Transverse colon (tissue), 4 donors: ENCODE results near the gene KLHL1. TPM values are rescaled to one million over a fixed set of nuclear protein-coding genes. Genes with fewer than 3 reads are reported as not detected.

Source experiments
- DNase-seq: peaks from one replicate; pipeline ENCODE4 v3.0.0-alpha.2; 2019
- H3K27ac ChIP-seq, 4 donors: fragments of 200-600 bp; sonication (generic); 2 replicates each; pipeline ENCODE4 v1.5.1; 2016 to 2018; ENCODE audit warnings: inconsistent platforms in 4 of 4
- H3K27me3 ChIP-seq: fragments of 200-600 bp; sonication (generic); 2 replicates; pipeline ENCODE4 v1.5.1; 2017; ENCODE audit warnings: inconsistent platforms
- H3K36me3 ChIP-seq, 4 donors: fragments of 200-600 bp; sonication (generic); 2 replicates each; pipeline ENCODE4 v1.5.1; 2017 to 2019; ENCODE audit warnings: inconsistent platforms in 4 of 4
- H3K4me1 ChIP-seq, 4 donors: fragments of 200-600 bp; sonication (generic); 2 replicates each; pipeline ENCODE4 v1.5.1; 2017 to 2020; ENCODE audit warnings: inconsistent platforms in 4 of 4
- H3K4me3 ChIP-seq, 4 donors: fragments of 200-600 bp; sonication (generic); 1 replicate in 1 of 4; 2 replicates in 3 of 4; pipeline versions ENCODE4 v1.5.1 to v1.6.1; 2017 to 2019; ENCODE audit warnings: inconsistent platforms in 4 of 4
- H3K9me3 ChIP-seq, 2 donors: fragments of 200-600 bp; sonication (generic); 2 replicates each; pipeline ENCODE4 v1.5.1; 2017 to 2019; ENCODE audit warnings: inconsistent platforms in 2 of 2
- EP300 ChIP-seq: sonication (generic); formaldehyde crosslinking; IDR thresholded peaks from one replicate; pipeline ENCODE4 v1.6.1; 2017; ENCODE audit warnings: antibody characterized with exemption, low read depth
- POLR2A ChIP-seq: fragments of 450-650 bp; IDR thresholded peaks from one replicate; pipeline ENCODE4 v1.6.1; 2016; ENCODE audit warnings: antibody characterized with exemption, mild to moderate bottlenecking, moderate library complexity
- POLR2AphosphoS5 ChIP-seq, 3 donors: sonication (generic); formaldehyde crosslinking; IDR thresholded peaks; one replicate each; pipeline ENCODE4 v1.6.1; 2016; ENCODE audit warnings: antibody characterized with exemption in 3 of 3
- WGBS, 2 donors: methylation state at CpG; one replicate each; pipeline ENCODE4 v1.1.5; 2018; ENCODE audit warnings: low coverage in 1 of 2; 5-methylcytosine and 5-hydroxymethylcytosine counted together
- in situ Hi-C, 4 donors: fragments of 200-750 bp; cut with MboI; loops; one replicate each; pipeline versions ENCODE4 v1.15.0 to v1.15.1; 2017; ENCODE audit warnings: low sequenced_read_pairs in 3 of 4, low pct_ligation_motif_present in 1 of 4, low pct_unique_long_range_greater_than_20kb in 1 of 4
- intact Hi-C: fragments of 100-400 bp; cut with DNase I; formaldehyde crosslinking; loops from one replicate; pipeline ENCODE4 v1.15.1; 2023; ENCODE audit warnings: low total_unique reads
- total RNA-seq, 4 donors: library from RNA; depleted of rRNA; stranded (reverse); fragments of >200 nt; gene quantifications; one replicate each; pipeline ENCODE4 v1.1.0, GENCODE V29; 2016
- TF ChIP-seq, protein P1 (sequence below), 5 experiments: fragments of 200-600 bp in 3 of 5; fragments of 450-650 bp in 2 of 5; sonication (generic) in 3 of 5; IDR thresholded peaks; 1 replicate in 2 of 5; 2 replicates in 3 of 5; pipeline ENCODE4 v1.5.1; 2016 to 2017; ENCODE audit warnings: antibody characterized with exemption in 5 of 5, inconsistent platforms in 3 of 5, mild to moderate bottlenecking in 2 of 5, moderate library complexity in 1 of 5

The KLHL1 gene
- total RNA-seq, 4 donors from 2014 or later: 0.14 TPM; not detected in 3

GRCh38 chr13:69946511-69946910 is 161.7 kb downstream of the KLHL1 start:
- DNase-seq: no peak
- no peaks in the 10 kb centered on the region for H3K9me3 ChIP-seq
- H3K4me1 ChIP-seq: no peaks in the 10 kb centered on the region
- in situ Hi-C loops (no loop called here), intact Hi-C loops (no loop called here)
- no peak for TF ChIP-seq EP300
- TF ChIP-seq, protein P1, sequence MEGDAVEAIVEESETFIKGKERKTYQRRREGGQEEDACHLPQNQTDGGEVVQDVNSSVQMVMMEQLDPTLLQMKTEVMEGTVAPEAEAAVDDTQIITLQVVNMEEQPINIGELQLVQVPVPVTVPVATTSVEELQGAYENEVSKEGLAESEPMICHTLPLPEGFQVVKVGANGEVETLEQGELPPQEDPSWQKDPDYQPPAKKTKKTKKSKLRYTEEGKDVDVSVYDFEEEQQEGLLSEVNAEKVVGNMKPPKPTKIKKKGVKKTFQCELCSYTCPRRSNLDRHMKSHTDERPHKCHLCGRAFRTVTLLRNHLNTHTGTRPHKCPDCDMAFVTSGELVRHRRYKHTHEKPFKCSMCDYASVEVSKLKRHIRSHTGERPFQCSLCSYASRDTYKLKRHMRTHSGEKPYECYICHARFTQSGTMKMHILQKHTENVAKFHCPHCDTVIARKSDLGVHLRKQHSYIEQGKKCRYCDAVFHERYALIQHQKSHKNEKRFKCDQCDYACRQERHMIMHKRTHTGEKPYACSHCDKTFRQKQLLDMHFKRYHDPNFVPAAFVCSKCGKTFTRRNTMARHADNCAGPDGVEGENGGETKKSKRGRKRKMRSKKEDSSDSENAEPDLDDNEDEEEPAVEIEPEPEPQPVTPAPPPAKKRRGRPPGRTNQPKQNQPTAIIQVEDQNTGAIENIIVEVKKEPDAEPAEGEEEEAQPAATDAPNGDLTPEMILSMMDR (IDR thresholded peaks at IDR 0.05): no peak
- no peak for TF ChIP-seq POLR2AphosphoS5 (IDR thresholded peaks at IDR 0.05)
- no peak for TF ChIP-seq POLR2A
- H3K27ac ChIP-seq: no peak overlapping the region
- no peaks in the 10 kb centered on the region for H3K27me3 ChIP-seq
- 54 to 67% methylated on average over 1 of the region's 1 CpG for WGBS, 2 donors
- no peak overlapping the region for H3K4me3 ChIP-seq
- H3K36me3 ChIP-seq: no peaks in the 10 kb centered on the region

DNA sequence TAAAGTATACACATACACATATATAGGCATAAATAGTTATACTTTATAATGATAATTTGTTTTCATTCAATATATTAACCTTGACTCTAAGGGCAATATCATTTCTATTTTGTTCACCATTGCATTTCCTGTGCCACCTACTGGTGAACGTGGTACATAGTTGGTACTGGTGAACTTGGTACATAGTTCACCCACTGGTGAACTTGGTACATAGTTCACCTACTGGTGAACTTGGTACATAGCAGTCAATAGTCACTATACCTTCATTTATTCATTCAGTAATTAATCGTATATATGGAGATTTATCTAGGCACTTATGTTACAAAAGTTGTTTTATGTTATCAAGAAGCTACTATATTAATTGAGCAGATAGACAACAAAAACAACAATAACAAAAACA is 173.2 kb downstream of the KLHL1 start:
- Histone ChIP-seq H3K27ac (no peak overlapping the region), H3K4me3 (no peak overlapping the region), H3K36me3 (no peaks in the 10 kb centered on the region), H3K9me3 (no peaks in the 10 kb centered on the region), H3K27me3 (no peaks in the 10 kb centered on the region), H3K4me1 (no peaks in the 10 kb centered on the region)
- WGBS, 2 donors: 51 to 67% methylated on average over 2 of the region's 2 CpGs
- no peak for DNase-seq
- intact Hi-C loops: no loop called here
- in situ Hi-C loops: no loop called here
- TF ChIP-seq POLR2A (no peak), POLR2AphosphoS5 (IDR thresholded peaks at IDR 0.05) (no peak), EP300 (no peak)
- TF ChIP-seq, protein P1 (IDR thresholded peaks at IDR 0.05): peak in 2 of 5 experiments; percentile 23 to 28

DNA sequence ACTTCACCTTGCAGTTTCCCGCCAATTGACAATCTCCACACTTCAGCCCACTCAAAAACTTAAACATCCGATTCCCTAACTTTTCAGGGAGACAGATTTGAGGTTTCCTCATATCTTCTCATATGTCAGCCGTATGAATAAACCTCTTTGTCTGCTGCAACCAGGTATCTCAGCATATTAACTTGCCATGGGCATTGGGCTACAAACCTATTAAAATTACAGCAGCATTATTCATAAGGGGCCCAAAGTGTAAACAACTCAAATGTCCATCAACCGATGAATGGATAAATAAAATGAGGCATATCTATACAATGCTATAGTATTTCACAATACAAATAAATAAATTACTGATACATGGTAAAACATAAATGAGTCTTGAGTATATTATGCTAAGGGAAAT is 180.0 kb downstream of the KLHL1 start:
- no peaks in the 10 kb centered on the region for H3K27me3 ChIP-seq
- no peak overlapping the region for H3K27ac ChIP-seq
- no peak overlapping the region for H3K4me3 ChIP-seq
- H3K9me3 ChIP-seq: no peaks in the 10 kb centered on the region
- DNase-seq: no peak
- in situ Hi-C loops: no loop called here
- intact Hi-C loops: no loop called here
- no peaks in the 10 kb centered on the region for H3K4me1 ChIP-seq
- TF ChIP-seq POLR2A: no peak
- TF ChIP-seq, protein P1 (IDR thresholded peaks at IDR 0.05): no peak
- TF ChIP-seq EP300: no peak
- no peak for TF ChIP-seq POLR2AphosphoS5 (IDR thresholded peaks at IDR 0.05)
- no peaks in the 10 kb centered on the region for H3K36me3 ChIP-seq
- 83 to 90% methylated on average over 4 of the region's 4 CpGs for WGBS, 2 donors

- Histone ChIP-seq H3K36me3 (no peaks in the 10 kb centered on the region), H3K9me3 (no peaks in the 10 kb centered on the region), H3K27me3 (no peaks in the 10 kb centered on the region), H3K4me3 (no peak overlapping the region), H3K4me1 (no peaks in the 10 kb centered on the region), H3K27ac (no peak overlapping the region)
- no peak for TF ChIP-seq EP300
- TF ChIP-seq, protein P1 (IDR thresholded peaks at IDR 0.05): no peak
- no peak for TF ChIP-seq POLR2A
- TF ChIP-seq POLR2AphosphoS5 (IDR thresholded peaks at IDR 0.05): no peak
- DNase-seq: no peak
- intact Hi-C loops: no loop called here
- in situ Hi-C loops: no loop called here
- WGBS, 2 donors: 22 to 43% methylated on average over 2 of the region's 2 CpGs
Observed at GRCh38 chr13:69921156-69921555, 187.1 kb downstream of the KLHL1 start.
